Neuronal stem cell (in vitro differentiated cells): Measurements from ENCODE around the gene OR51I1.

Experiments used
- DNase-seq: peaks from one replicate; pipeline ENCODE4 v3.0.0-alpha.2; 2013; ENCODE audit warnings: low spot score
- H2AFZ ChIP-seq: one replicate; pipeline ENCODE4 v1.6.1; 2013; ENCODE audit warnings: mild to moderate bottlenecking, low read length, inconsistent platforms
- H2AK5ac ChIP-seq: 2 replicates; pipeline ENCODE4 v1.6.1; 2013; ENCODE audit warnings: low read depth, mild to moderate bottlenecking, inconsistent platforms, low read length, moderate library complexity, mixed read lengths
- H2BK120ac ChIP-seq: 2 replicates; pipeline ENCODE4 v1.6.1; 2013; ENCODE audit warnings: low read depth, mild to moderate bottlenecking, inconsistent platforms, low read length, moderate library complexity, mixed read lengths
- H2BK12ac ChIP-seq: one replicate; pipeline ENCODE4 v1.6.1; 2013; ENCODE audit warnings: low read length, inconsistent platforms
- H2BK15ac ChIP-seq: 2 replicates; pipeline ENCODE4 v1.6.1; 2013; ENCODE audit warnings: mild to moderate bottlenecking, low read length, inconsistent platforms, mixed read lengths
- H2BK5ac ChIP-seq: one replicate; pipeline ENCODE4 v1.6.1; 2013; ENCODE audit warnings: inconsistent platforms, mild to moderate bottlenecking, low read length, moderate library complexity
- H3K14ac ChIP-seq: one replicate; pipeline ENCODE4 v1.6.1; 2013; ENCODE audit warnings: low read length, inconsistent platforms
- H3K18ac ChIP-seq: 2 replicates; pipeline ENCODE4 v1.6.1; 2013; ENCODE audit warnings: low read length, inconsistent platforms
- H3K23ac ChIP-seq: 2 replicates; pipeline ENCODE4 v1.6.1; 2013; ENCODE audit warnings: low read depth, mild to moderate bottlenecking, mixed read lengths, low read length, inconsistent platforms; ENCODE audit not compliant: poor library complexity
- H3K27ac ChIP-seq: replicated peaks from 3 replicates; pipeline ENCODE4 v1.5.1; 2013; ENCODE audit warnings: low read length, inconsistent platforms
- H3K27me3 ChIP-seq, 3 experiments: 2 replicates each; pipeline ENCODE4 v1.6.1; 2013; ENCODE audit warnings: low read length in 3 of 3, mild to moderate bottlenecking in 2 of 3, inconsistent platforms in 1 of 3, low read depth in 1 of 3, mixed read lengths in 1 of 3, moderate library complexity in 1 of 3; ENCODE audit not compliant: control insufficient read depth in 3 of 3, insufficient read depth in 3 of 3
- H3K36me3 ChIP-seq, 2 donors: replicated peaks in 1 of 2; 2 replicates each; pipeline ENCODE4 v1.6.1; 2013; ENCODE audit warnings: low read length in 2 of 2; ENCODE audit not compliant: control insufficient read depth in 2 of 2, insufficient read depth in 2 of 2
- H3K4ac ChIP-seq: 2 replicates; pipeline ENCODE4 v1.6.1; 2013; ENCODE audit warnings: inconsistent platforms, mild to moderate bottlenecking, low read length, moderate library complexity
- H3K4me1 ChIP-seq, 2 donors: 1 replicate in 1 of 2; 2 replicates in 1 of 2; pipeline ENCODE4 v1.6.1; 2013; ENCODE audit warnings: low read length in 2 of 2, low read depth in 1 of 2; ENCODE audit not compliant: control insufficient read depth in 2 of 2, insufficient read depth in 1 of 2
- H3K4me2 ChIP-seq: one replicate; pipeline ENCODE4 v1.6.1; 2013; ENCODE audit warnings: mild to moderate bottlenecking, low read length, inconsistent platforms; ENCODE audit not compliant: insufficient read depth, poor library complexity, severe bottlenecking
- H3K4me3 ChIP-seq, 2 donors: 2 replicates each; pipeline ENCODE4 v1.5.1; 2013; ENCODE audit warnings: low read length in 2 of 2, mild to moderate bottlenecking in 2 of 2, inconsistent platforms in 1 of 2, moderate library complexity in 1 of 2
- H3K79me1 ChIP-seq: one replicate; pipeline ENCODE4 v1.6.1; 2013; ENCODE audit warnings: low read depth, mild to moderate bottlenecking, inconsistent platforms, low read length, moderate library complexity
- H3K9ac ChIP-seq: one replicate; pipeline ENCODE4 v1.6.1; 2013; ENCODE audit warnings: mild to moderate bottlenecking, low read depth, low read length, inconsistent platforms; ENCODE audit not compliant: poor library complexity
- H3K9me3 ChIP-seq, 2 donors: replicated peaks in 1 of 2; 2 replicates each; pipeline versions ENCODE3 to v1.6.1; 2013; ENCODE audit warnings: low read length in 2 of 2, mild to moderate bottlenecking in 2 of 2, inconsistent platforms in 1 of 2, low read depth in 1 of 2, mixed read lengths in 1 of 2, moderate library complexity in 1 of 2; ENCODE audit not compliant: control insufficient read depth in 2 of 2, insufficient read depth in 1 of 2
- H4K8ac ChIP-seq: one replicate; pipeline ENCODE4 v1.6.1; 2013; ENCODE audit warnings: low read depth, mild to moderate bottlenecking, inconsistent platforms, low read length, moderate library complexity
- H4K91ac ChIP-seq: one replicate; pipeline ENCODE4 v1.6.1; 2013; ENCODE audit warnings: low read length, low read depth, mild to moderate bottlenecking, inconsistent platforms; ENCODE audit not compliant: poor library complexity
- WGBS, 2 donors: extraction: QIAGEN DNeasy Blood & Tissue Kit; methylation state at CpG; one replicate each; pipeline ENCODE4 v1.1.7; 2013; ENCODE audit warnings: missing lambda C conversion rate in 2 of 2, mixed read lengths in 1 of 2; ENCODE audit not compliant: insufficient read length in 2 of 2, insufficient replicate concordance in 1 of 2; ENCODE audit errors: extremely low coverage in 2 of 2; 5-methylcytosine and 5-hydroxymethylcytosine counted together

OR51I1 gene

DNA sequence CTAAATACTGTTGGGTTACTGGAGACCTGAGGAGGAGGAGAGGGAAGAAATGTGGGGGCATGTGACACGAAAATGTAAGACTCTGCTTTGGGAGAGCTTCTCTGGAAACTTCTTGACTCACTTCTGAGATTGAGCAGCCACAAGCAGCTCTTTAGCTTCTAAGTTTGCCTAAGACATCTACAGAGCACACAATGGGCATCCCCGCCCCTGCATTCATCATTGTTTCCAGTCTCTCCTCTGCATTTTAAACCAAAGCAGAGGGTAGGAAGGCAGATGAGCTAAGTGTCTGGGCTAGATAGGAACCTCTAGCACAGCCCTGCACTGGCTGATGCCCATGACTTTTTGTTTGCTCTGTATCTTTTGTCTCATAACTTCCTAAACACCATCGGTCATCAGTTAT is 45.1 kb upstream of the OR51I1 start:
- Histone ChIP-seq H2BK15ac (no peak overlapping the region), H2AFZ (no peak overlapping the region), H3K23ac (no peak overlapping the region), H3K27me3 (no peaks in the 10 kb centered on the region), H3K18ac (no peak overlapping the region), H3K36me3 (no peaks in the 10 kb centered on the region), H3K4me3 (no peak overlapping the region), H3K4ac (no peak overlapping the region), H3K4me1 (peaks cover 0 to 3% of the 10 kb centered on the region in 2 donors), H4K8ac (no peak overlapping the region), H2BK5ac (no peak overlapping the region), H3K9me3 (peaks cover 0 to 3% of the 10 kb centered on the region in 2 donors), H4K91ac (no peak overlapping the region), H3K27ac (no peak overlapping the region), H2BK120ac (no peak overlapping the region), H3K14ac (no peak overlapping the region), H3K79me1 (no peaks in the 10 kb centered on the region), H2BK12ac (no peak overlapping the region), H2AK5ac (no peak overlapping the region), H3K9ac (no peak overlapping the region), H3K4me2 (no peak overlapping the region)
- no CpG with 5 or more reads among the region's 3 CpGs for WGBS, 2 donors
- no peak for DNase-seq

DNA sequence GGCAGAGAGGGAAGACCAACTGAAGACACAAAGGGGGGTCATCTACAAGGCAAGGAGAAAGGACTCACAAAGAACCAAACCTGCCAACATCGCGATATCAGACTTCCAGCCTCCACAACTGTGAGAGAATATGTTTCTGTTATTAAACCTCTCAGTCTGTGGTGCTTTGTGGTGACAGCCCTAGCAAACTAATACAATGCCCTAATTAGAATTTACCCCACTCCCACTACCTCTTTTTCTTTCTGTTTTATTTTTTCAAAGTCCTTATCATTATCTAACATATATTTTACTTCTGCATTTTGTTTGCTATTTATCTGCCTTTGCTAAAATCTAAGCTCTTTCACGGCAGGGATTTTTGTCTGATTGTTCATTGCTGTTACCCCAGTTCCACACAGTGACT is 44.7 kb upstream of the OR51I1 start:
- no peak overlapping the region for H2BK120ac ChIP-seq
- no peak overlapping the region for H2BK5ac ChIP-seq
- H4K8ac ChIP-seq = no peak overlapping the region
- no peaks in the 10 kb centered on the region for H3K27me3 ChIP-seq
- no peak overlapping the region for H3K9ac ChIP-seq
- H3K23ac ChIP-seq = no peak overlapping the region
- no peaks in the 10 kb centered on the region for H3K36me3 ChIP-seq
- H3K4me3 ChIP-seq = no peak overlapping the region
- peaks cover 0 to 3% of the 10 kb centered on the region in 2 donors for H3K4me1 ChIP-seq
- H2BK15ac ChIP-seq = no peak overlapping the region
- no peak overlapping the region for H3K14ac ChIP-seq
- no peak overlapping the region for H2AFZ ChIP-seq
- no peak for DNase-seq
- H3K9me3 ChIP-seq = peaks cover 0 to 3% of the 10 kb centered on the region in 2 donors
- H3K79me1 ChIP-seq = no peaks in the 10 kb centered on the region
- no peak overlapping the region for H4K91ac ChIP-seq
- H3K18ac ChIP-seq = no peak overlapping the region
- WGBS, 2 donors = no CpG with 5 or more reads among the region's 3 CpGs
- no peak overlapping the region for H2AK5ac ChIP-seq
- H3K4ac ChIP-seq = no peak overlapping the region
- no peak overlapping the region for H3K27ac ChIP-seq
- H2BK12ac ChIP-seq = no peak overlapping the region
- no peak overlapping the region for H3K4me2 ChIP-seq

- no peak overlapping the region for H3K4ac ChIP-seq
- H2AK5ac ChIP-seq = no peak overlapping the region
- no peak overlapping the region for H4K8ac ChIP-seq
- H2BK120ac ChIP-seq = no peak overlapping the region
- no peak overlapping the region for H3K18ac ChIP-seq
- WGBS, 2 donors = no CpG with 5 or more reads among the region's 2 CpGs
- H3K79me1 ChIP-seq = no peaks in the 10 kb centered on the region
- no peak overlapping the region for H4K91ac ChIP-seq
- no peaks in the 10 kb centered on the region for H3K36me3 ChIP-seq
- H3K9me3 ChIP-seq = no peaks in the 10 kb centered on the region
- H2BK15ac ChIP-seq = no peak overlapping the region
- H2BK12ac ChIP-seq = no peak overlapping the region
- no peak overlapping the region for H3K4me2 ChIP-seq
- H3K27me3 ChIP-seq = no peaks in the 10 kb centered on the region
- H3K4me1 ChIP-seq = no peaks in the 10 kb centered on the region
- no peak overlapping the region for H2BK5ac ChIP-seq
- no peak overlapping the region for H2AFZ ChIP-seq
- H3K27ac ChIP-seq = no peak overlapping the region
- H3K9ac ChIP-seq = no peak overlapping the region
- no peak overlapping the region for H3K4me3 ChIP-seq
- no peak overlapping the region for H3K23ac ChIP-seq
- H3K14ac ChIP-seq = no peak overlapping the region
- DNase-seq = peak; percentile 38
Observed at GRCh38 chr11:5476186-5476819, 35.0 kb upstream of the OR51I1 start.

- H3K23ac ChIP-seq = no peak overlapping the region
- H3K36me3 ChIP-seq = no peaks in the 10 kb centered on the region
- DNase-seq = no peak
- no peak overlapping the region for H3K27ac ChIP-seq
- H3K9me3 ChIP-seq = no peaks in the 10 kb centered on the region
- H4K91ac ChIP-seq = no peak overlapping the region
- no peak overlapping the region for H3K18ac ChIP-seq
- H2AFZ ChIP-seq = no peak overlapping the region
- H3K27me3 ChIP-seq = no peaks in the 10 kb centered on the region
- no peak overlapping the region for H3K4ac ChIP-seq
- no peak overlapping the region for H2BK12ac ChIP-seq
- no peak overlapping the region for H4K8ac ChIP-seq
- H3K4me1 ChIP-seq = no peaks in the 10 kb centered on the region
- H3K14ac ChIP-seq = no peak overlapping the region
- H3K4me2 ChIP-seq = no peak overlapping the region
- H3K4me3 ChIP-seq = no peak overlapping the region
- no peak overlapping the region for H2BK5ac ChIP-seq
- H3K79me1 ChIP-seq = no peaks in the 10 kb centered on the region
- no peak overlapping the region for H2BK120ac ChIP-seq
- H2AK5ac ChIP-seq = no peak overlapping the region
- no peak overlapping the region for H3K9ac ChIP-seq
- H2BK15ac ChIP-seq = no peak overlapping the region
Observed at GRCh38 chr11:5473921-5474320, 32.6 kb upstream of the OR51I1 start.
